Hematopoietic multipotent progenitor cell treated with erythropoietin and hydrocortisone succinate and interleukin-3 and kit ligand, for 17 days (in vitro differentiated cells): ENCODE measurements around the gene TMPRSS4.
"Not testable (repeated sequence)": the region's sequence is repeated elsewhere in the genome, so short reads cannot be mapped to it uniquely, and the experiment has no call there.

Source experiments
- DNase-seq: peaks from one replicate; pipeline ENCODE4 v3.0.0-alpha.2; 2015; ENCODE audit warnings: low spot score

The TMPRSS4 gene

DNA sequence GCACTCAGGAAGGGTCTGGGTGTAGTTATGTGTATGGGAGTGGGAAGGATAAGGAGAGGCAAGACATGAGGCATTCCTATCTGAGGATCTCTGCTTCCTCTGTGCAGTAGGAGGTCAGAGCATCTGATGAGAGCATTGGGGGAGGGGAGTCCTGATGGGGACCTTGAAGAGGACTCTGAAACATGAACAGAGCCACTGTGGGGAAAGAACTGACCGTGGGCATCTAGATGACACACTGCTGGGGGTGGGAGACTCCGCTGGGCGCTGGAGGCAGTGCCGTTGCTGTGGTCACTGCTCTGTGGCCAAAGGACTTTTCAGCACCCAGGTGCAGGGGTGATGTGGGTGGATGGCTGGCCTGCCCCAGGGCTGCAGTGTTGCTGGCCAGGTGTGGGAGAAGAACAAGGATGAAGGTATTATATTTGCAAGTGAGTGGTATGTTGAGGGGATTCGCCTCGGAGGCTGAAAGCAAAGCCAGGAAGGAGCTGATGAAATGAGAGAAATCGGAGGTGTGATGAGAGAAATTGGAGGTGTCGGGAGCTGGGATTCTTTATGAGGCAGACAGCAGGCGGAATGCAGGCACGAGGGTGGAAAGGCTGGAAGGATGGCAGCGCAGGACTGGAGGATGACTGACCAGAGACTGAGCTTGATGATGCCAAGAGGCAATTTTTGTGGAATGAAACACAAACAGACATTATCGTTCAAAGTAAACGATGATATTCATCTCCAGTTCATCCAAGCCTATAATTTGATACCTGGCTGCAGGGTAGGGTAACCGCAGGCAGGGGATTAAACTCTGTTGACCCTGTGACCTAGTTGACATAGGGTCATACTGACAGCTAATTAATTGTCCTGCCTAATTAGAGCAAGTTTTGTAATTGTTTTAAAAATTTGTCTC, 19.4 kb upstream of the TMPRSS4 start:
- no peak for DNase-seq

DNA sequence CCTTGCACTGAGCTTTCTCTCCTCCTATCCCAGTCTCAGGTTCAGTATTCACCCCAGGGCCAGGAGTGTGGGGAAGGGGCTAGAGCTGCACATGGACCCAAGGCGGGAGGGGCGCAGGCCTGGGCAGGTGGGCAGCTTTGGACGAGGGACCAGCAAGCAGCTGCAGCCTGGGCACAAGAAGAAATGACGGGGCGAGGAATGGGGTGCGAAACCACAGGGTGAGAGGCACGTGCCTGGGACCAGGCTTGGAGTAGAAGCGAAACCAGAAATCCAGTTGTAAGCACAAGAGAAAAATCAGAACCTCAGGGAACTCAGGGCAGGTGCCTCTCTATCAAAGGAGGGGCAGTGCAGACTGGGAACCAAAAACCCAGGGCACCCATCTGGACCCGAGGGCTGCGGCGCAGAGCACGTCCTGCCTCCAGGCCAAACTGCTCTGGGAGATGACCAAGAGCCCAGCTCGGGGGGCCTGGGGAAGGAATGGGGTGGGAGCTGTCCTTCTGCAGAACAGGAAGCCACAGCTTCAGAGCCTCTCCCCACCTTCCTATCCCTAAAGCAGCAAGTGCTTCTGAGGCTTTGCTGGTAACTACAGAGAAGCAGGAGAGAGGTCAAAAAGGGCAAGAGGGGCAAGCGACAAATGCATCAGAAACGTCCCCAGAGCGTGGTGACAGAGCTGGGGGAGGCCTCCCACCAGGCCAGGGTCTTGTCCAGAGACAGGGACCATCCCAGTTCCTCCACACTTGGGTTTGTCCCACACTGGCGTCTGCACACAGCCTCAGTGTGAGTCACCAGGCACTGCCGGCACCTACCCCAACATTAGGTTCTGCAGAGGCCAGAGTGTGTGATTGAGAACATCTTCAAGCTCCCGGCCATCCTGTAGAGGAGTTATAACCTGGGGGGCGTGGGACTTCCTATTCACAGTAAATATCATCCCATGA, 18.3 kb upstream of the TMPRSS4 start:
- DNase-seq = no peak

DNA sequence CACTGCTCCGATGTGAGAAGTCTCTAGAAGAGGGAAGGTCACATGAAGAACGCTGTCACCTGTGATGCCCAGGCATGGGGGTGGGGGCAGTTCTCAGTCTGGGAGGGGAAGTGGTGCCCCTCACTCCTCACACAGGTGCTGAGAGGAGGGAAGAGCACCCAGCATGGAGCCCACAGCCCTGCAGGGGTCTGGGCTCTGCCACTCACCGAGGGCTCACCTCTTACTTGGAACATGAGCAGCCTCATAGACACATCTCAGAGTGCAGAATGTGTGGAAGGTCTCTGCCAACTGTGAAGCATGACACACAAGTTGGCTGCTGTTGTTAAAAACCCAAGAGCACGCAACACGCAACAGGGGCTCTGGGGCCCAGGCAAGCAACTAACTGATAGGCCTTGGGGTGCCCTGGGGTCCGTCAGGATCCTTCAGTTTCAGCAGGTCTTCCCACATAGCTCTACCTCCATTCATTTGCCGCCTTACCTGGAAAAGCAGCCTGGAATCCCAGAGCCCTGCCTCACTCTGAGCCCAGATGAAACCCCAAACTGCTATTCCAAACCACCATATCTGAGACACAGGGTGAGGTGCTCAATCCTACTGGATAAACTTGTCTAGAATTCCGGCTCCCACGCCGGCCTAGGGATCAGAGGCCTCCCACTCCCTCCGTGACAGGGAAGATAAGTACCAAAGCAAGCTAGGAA, 17.5 kb upstream of the TMPRSS4 start:
- DNase-seq = no peak

DNA sequence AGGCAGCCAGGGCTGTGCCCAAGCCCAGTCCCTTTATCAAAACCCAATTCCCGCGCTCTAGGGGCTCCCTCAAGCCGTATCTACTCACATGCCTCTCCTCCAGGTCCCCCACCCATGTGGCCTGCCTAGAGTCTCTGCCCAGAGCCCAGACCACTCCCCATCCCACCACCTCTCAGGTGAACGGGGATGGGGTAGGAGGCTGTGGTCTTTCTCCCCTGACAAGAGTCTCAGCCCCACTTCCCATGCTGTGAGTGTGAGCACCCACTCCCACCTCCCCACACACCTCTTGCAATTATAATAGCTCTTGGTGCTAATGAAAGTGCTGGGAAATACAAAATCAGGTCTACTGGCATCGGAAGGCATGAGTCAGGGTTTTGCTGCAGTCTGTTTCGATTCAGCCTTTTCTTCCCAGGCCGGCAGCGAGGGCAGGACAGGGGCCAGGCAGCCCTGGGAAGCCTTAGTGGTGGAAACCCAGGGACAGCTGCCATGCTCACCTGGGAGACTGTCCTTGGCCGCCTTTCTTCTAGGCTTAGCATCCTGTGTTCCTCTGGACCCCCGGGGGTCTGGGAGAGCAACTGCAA, 16.7 kb upstream of the TMPRSS4 start:
- no peak for DNase-seq

DNA sequence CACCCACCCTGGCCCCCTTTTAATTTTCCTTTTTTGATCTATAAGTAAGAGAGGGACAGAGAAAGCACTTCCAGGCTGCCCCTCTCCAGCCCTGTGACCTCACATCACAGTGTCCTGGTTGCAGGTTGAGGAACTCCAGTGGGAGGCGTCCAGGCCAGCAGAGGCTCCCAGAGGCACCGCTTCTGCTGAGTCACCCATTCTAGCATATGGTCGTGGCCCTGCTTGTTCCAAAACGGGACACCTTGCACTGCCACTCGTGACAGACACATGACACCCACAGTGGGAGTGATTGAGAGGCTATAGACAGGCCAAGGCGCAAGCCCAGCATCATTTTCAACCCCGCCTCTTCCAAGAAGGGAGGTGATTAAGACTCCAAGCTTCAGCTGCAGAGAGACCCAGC, 16.0 kb upstream of the TMPRSS4 start:
- no peak for DNase-seq

DNA sequence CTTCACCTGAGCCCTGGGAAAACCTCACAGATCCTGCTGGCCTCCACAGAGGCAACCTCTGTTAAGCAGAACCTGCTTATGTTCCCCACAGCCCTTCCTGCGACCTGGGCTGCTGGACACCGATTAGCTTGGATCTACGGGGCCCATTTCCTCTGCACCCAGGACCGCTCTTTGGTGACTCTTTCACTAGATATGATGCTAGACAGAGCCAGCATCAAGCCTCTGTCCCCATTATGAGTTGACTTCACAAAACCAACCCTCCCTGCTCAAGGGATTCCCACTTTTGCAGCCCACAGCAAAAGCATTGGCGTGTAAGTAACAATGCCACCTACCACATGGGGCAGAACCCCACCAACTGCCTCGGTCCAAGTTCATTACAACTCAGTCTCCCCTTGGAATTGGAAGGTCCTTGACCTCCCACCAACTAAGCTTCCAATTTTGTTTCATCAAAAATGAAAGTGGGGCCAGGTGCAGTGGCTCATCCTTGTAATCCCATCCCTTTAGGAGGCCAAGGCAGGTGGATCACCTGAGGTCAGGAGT, 15.2 kb upstream of the TMPRSS4 start:
- no peak for DNase-seq

DNA sequence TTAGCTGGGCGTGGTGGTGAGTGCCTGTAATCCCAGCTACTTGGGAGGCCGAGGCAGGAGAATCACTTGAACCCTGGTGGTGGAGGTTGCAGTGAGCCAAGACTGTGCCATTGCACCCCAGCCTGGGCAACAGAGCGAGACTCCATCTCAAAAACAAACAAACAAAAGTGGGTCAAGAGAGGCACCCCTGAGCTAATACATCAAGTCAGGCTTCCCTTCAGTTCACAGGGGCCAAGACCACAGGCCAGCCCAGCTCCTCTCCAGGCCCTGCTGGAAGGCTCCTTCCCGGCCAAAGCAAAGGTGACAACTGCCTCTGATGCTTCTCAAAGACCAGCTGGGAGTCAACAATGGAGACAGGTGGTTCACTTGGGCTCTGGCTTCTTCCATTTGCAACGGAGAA, 14.7 kb upstream of the TMPRSS4 start:
- not testable (repeated sequence) for DNase-seq

DNA sequence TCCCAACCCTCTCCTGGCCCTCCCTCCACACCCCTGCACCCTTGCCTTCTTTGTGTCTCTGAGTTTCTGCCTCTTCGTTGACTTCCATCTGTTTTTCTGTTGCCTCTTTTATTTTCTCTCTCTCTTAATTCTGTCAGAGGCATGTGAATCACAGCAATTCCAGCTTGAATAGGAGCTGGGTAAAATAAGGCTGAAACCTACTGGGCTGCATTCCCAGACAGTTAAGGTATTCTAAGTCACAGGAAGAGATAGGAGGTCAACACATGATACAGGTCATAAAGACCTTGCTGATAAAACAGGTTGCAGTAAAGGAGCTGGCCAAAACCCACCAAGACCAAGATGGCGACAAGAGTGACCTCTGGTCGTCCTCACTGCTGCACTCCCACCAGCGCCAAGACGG, 14.2 kb upstream of the TMPRSS4 start:
- not testable (repeated sequence) for DNase-seq

DNA sequence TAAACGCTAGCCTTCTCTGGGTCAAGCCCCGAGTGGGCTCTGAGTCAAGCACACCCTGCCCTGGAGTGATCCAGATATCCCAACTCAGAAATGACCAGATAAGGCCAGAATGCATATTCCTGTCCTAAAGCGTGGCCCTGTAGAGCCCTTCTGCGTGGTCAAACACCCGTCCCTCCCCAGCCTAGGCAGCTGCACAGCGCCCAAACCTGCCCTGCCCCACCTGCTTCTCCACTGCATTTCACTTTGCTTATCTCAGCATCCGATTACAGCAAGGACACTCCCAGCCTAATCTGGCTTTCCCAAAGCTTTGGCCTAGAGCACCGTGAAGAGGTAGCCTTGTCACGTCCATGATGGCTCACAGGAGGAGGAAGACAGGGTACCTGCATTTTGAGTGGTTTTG, 11.9 kb upstream of the TMPRSS4 start:
- no peak for DNase-seq

DNA sequence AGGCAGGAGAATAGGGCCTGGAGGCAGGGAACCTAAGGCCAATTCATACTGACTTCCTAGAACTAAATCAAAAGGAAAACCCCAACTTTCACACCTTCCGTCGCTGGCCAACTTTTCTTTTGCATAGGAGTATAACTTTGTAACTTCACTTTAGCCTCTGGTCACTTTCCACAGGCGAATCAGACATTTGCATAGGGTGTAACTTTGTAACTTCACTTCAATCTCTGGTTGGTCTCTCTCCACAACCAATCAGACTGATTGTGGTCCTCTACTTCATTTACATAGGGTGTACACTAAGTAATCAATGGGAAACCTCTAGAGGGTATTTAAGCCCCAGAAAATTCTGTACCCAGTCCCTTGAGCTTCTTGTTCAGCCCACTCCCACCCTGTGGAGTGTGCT, 11.5 kb upstream of the TMPRSS4 start:
- no peak for DNase-seq

DNA sequence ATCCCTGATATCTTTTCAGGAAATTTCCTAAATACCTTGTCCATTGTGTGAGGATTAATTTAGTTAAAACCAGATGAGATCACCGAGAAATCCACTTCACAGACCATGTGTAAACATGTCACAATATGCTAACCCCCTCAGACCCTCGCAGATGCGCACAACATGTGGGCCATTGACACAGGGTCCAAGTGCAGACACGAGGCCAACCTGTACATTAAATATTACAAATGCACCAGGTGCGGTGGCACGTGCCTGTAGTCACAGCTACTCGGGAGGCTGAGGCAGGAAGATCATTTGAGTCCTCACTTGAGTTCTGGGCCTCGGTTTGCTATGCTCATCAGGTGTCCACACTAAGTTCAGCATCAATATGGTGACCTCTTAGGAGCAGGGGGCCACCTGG, 9.9 kb upstream of the TMPRSS4 start:
- no peak for DNase-seq

DNA sequence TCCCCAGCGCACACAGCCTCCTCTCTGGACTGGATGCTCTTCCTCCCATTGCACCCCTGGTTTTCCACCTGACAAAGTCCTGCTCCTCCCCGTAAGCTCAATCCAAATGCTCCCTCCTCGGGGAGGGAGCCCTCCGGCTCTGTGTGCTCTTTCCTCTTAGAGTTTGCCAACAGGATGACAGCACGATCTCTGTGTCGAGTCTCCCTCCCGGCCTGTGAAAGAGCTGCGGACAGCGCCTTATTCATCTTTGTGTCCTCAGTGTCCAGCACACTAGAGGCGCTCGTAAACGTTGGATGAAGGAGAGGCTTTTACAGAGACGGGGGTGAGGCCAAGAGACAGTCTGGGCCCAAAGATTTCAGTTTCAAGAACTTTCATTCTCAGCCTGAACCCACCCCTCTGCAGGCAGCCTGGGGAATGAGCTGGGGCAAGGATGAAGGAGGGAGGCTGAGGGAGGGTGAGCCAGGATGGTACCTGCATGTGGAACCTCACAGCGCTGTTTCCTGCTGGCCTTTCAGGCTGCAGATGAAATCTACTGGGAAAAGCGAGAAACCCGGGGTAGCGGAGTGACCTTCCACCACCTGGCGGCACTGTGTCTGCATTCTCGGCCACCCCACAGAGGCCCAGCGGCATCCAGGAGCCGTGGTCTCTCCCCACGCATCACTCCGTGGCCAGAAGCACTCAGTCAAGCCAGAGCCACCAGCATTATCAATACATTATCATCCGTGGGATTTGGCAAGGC, 8.5 kb upstream of the TMPRSS4 start:
- no peak for DNase-seq

DNA sequence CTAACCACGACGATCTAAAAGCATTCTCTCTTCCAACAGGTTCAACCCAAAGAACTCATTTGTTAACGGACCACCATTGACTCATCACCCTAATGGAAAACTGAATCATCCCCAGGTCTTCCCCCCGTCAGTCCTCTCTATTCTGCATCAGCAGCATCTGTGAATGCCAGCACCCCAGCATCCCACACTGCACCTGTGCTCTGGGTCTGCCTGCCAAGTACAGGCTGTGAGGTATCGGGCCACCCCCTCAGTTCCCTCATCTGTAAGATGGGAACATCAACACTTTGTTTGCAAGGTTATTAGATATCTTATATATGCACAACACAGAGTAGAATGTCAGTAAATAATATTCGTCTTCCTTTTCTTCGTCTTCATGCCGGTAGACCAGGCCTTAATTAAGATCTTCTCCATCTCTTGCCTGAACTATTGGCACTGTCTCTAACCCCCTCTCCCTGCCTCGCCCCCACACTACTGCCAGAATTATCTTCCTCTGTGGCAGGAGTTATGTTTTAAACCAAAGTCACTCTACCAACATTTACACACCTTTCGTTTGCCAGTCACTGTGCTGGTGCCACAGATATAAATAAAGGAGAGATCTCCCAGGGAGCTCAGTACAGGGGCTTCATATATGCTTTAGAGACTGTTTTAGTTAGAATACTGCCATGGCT, 7.8 kb upstream of the TMPRSS4 start:
- no peak for DNase-seq

DNA sequence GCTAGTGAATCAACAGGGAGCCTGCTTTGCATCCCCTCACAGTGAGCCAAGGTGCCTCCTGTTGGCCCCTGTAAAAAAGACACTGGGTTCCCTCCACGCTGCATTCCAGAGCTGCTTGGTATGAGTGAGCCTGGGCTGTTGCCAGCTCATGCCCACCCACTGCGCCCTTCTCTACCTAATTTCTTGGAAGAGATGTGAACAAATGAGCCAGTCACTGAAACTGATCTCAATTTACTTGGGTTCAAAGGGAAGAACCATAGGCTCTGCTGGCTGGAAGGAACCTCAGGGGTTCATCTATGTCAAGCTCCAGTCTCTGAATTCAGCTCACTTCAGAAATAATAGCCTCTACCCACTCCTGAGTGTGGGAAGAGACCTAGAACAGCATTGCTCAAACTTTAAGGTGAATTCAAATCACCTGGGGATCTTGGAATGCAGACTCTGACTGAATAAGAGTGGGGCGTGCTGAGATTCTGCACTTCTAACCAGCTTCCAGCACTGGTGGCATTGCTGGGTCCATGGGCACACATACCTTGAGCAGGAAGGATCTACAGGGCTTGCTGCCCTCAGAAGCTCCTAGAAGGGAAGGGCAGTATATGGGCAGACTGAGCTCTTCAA, 5.4 kb upstream of the TMPRSS4 start:
- DNase-seq = no peak

DNA sequence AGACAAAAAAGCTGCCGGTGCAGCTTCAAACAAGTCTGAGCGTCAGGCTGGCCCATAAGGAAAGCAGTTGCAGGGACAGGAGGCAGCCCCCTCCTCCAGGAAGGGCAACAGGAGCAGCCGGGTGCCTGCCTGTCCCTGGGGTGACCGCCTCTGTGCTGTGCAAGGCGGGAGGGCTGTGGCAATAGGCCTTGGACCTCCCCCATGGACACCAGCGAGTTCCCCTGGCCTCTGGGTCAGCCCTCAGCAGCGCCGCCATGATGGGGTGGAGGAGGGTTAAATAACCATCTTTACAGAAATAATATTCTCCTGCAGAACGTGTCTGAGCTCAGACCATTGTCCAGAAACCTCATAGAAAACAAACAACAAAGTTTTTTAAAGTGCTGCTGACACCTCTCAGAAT, 3.3 kb upstream of the TMPRSS4 start:
- no peak for DNase-seq

DNA sequence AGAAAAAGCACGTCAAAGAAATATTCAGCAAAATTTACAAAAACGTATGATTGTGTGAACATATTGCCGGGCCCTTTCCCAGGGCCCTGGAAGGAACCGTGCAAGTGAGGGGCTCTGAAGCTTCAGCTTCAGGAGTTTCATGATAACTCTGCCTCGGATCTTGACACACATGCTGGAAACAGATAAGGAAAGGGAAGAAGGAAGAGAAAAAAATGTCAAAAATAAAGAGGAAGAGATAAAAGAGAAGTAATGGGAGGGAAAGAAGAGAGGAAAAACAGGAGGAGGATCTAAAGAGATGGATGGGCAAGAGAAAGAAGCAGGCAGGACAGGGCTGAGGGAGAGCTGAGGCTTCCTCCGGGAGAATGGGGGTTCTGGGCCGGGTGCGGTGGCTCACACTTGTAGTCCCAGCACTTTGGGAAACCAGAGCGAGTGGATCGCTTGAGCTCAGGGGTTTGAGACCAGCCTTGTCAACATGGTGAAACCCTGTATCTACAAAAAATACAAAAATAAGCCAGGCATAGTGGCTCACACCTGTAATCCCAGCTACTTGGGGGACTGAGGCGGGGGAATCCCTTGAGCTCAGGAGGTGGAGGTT, 2.7 kb upstream of the TMPRSS4 start:
- no peak for DNase-seq

DNA sequence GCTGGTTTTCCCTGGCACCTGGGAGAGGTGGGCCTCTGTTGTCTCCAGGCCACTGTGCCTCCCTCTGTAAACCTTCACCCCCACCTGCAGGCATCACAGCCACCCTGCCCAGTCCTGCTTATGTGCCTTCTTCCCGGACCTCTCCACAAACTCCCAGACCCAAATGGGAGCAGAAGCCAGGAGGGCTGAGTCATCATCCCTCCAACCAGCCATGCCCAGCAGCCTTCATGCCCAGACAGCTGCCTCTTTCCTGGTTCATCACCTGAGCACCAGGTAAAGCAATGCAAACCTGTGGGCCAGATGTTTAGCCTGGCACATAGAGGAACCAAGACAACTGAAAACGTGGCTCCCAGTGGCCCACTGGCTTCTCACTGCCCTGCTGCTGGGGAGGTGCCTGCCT, 2.1 kb upstream of the TMPRSS4 start:
- no peak for DNase-seq

DNA sequence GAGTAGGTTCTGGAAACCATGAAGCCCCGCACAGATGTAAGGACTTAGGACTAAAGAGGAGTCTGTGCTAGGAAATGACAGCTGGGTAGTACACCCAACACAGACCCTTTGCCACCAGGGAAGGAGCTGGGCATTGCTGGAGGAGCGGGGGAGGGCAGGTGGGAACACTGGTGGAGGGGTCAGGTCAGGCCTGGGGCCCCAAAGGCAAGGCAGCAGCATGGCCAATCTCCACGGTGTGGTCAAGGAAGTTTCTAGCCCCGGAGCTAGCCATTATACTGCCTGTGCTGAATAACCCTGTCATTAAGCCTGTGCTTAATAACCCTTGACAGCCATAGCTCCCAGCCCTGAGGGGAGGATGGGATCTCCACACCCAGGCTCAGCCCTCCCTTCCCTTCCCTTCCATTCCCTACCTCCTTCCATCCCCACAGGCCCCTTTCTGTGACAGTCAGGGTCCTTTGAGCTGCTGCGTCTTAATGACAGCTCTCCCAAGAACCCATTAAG, 2.1 kb downstream of the TMPRSS4 start:
- DNase-seq = no peak

DNA sequence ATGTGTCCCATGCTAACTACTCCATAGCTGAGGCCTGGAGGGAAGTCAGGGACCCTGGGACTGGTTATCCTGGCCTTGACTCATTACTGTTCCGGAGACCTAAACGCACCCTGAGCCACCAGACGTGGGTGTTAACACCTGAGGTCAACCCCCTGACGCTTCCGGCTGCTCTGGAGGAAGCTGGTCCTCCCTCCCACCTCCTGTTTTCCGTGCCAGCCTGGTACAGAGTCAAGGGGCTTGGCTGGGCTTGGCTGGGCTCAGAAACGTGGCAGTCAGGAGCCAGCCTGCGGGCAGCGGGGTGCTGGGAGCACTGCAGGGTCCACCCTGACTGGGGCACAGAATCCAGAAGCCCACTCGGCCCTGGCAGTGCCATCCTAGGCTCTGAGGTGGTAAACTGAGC, 2.6 kb downstream of the TMPRSS4 start:
- no peak for DNase-seq

DNA sequence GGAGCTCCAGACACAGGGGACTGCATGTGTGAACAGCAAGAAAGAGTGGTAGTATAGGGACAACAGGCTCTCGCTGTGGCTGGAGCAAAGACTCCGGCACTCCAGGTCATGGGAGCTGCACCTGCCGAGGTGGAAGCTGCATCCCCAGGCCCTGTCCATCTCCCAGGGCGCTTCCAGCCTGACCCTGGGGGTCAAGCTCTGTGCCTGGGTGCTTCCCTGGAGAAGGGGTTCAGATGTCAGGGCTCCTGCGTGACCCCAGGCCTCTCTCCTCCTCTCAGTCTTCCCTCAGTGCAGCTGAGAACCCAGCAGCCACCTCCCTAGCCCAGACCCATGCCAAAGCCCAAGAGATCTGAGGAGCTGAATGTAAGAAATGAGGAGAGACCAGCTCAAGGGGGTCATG, 3.4 kb downstream of the TMPRSS4 start:
- no peak for DNase-seq
